Vagina (tissue), 2 donors: ENCODE measurements around the gene L1CAM.

Source experiments
- CTCF ChIP-seq, 3 experiments: fragments of 450-650 bp in 2 of 3; fragments of 200-600 bp in 1 of 3; sonication (generic) in 1 of 3; IDR thresholded peaks; one replicate each; pipeline ENCODE4 v1.5.1; 2017 to 2019; ENCODE audit warnings: antibody characterized with exemption in 3 of 3, mild to moderate bottlenecking in 2 of 3, moderate library complexity in 2 of 3
- POLR2A ChIP-seq, 2 donors: fragments of 450-650 bp; IDR thresholded peaks; one replicate each; pipeline ENCODE4 v1.6.1; 2017; ENCODE audit warnings: antibody characterized with exemption in 2 of 2, mild to moderate bottlenecking in 2 of 2, moderate library complexity in 2 of 2

- TF ChIP-seq CTCF (IDR thresholded peaks at IDR 0.05), result no peak
- TF ChIP-seq POLR2A (IDR thresholded peaks at IDR 0.05), result no peak
Measured at GRCh38 chrX:153832728-153833127, 53.2 kb downstream of the L1CAM start.
